HEK293 (cell line): ENCODE results near the gene ICAM1.

ENCODE experiments used
- GLIS2 ChIP-seq: fragments of 450-650 bp; formaldehyde crosslinking; IDR thresholded peaks from 2 replicates; pipeline ENCODE4 v1.5.1; 2016; ENCODE audit warnings: missing biosample characterization, missing genetic modification characterization
- KLF1 ChIP-seq: fragments of 450-650 bp; formaldehyde crosslinking; IDR thresholded peaks from 2 replicates; pipeline ENCODE4 v1.5.1; 2016; ENCODE audit warnings: missing biosample characterization, missing genetic modification characterization
- SP2 ChIP-seq: fragments of 450-650 bp; formaldehyde crosslinking; IDR thresholded peaks from 2 replicates; pipeline ENCODE4 v1.5.1; 2016; ENCODE audit warnings: missing biosample characterization, missing genetic modification characterization
- ZBTB7A ChIP-seq: fragments of 450-650 bp; formaldehyde crosslinking; IDR thresholded peaks from 2 replicates; pipeline ENCODE4 v1.5.1; 2016; ENCODE audit warnings: low read depth, missing biosample characterization, missing genetic modification characterization
- ZFP3 ChIP-seq: fragments of 450-650 bp; formaldehyde crosslinking; IDR thresholded peaks from 2 replicates; pipeline ENCODE4 v1.5.1; 2016; ENCODE audit warnings: low read depth, missing biosample characterization, missing genetic modification characterization
- ZNF843 ChIP-seq: fragments of 450-650 bp; formaldehyde crosslinking; IDR thresholded peaks from 2 replicates; pipeline ENCODE4 v1.5.1; 2016; ENCODE audit warnings: missing biosample characterization, missing genetic modification characterization

DNA sequence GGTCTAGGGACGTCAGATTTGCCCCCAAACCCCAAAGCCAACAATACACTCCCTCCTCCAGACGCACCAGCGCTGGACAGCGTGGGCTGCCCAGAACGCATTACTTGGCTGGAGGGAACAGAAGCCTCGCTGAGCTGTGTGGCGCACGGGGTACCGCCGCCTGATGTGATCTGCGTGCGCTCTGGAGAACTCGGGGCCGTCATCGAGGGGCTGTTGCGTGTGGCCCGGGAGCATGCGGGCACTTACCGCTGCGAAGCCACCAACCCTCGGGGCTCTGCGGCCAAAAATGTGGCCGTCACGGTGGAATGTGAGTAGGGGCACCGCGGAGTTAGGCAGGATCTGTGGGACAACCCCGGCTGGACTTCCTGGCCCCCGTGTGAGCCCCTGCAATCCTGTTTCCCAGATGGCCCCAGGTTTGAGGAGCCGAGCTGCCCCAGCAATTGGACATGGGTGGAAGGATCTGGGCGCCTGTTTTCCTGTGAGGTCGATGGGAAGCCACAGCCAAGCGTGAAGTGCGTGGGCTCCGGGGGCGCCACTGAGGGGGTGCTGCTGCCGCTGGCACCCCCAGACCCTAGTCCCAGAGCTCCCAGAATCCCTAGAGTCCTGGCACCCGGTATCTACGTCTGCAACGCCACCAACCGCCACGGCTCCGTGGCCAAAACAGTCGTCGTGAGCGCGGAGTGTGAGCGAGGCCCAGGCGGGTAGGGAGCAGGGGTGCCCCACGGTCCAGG lies 22.9 kb downstream of the ICAM1 start:
- TF ChIP-seq ZFP3: no peak
- no peak for TF ChIP-seq KLF1 (tag by site-specific recombination)
- no peak for TF ChIP-seq ZBTB7A (tag by site-specific recombination)
- no peak for TF ChIP-seq SP2 (tag by site-specific recombination)
- no peak for TF ChIP-seq GLIS2 (tag by site-specific recombination)
- TF ChIP-seq ZNF843 (tag by site-specific recombination): no peak
